Ramos (cell line): ENCODE data around the gene VSIG10L2.

Experiments
- in situ Hi-C: fragments of 300-500 bp; cut with MboI; formaldehyde crosslinking; loops from one replicate; pipeline ENCODE4 v1.14.3; 2022; ENCODE audit warnings: low sequenced_read_pairs; ENCODE audit not compliant: unreplicated experiment

VSIG10L2 gene

GRCh38 chr11:125926682-125927081 is 19.2 kb upstream of the VSIG10L2 start:
- in situ Hi-C loops, result loop anchor here (5.0 kb wide), 1 partner anchor 261 kb away; no protein-coding TSS in a partner anchor

- in situ Hi-C loops, result loop anchor here (5.0 kb wide), 1 partner anchor 258 kb away; no protein-coding TSS in a partner anchor
Observed at GRCh38 chr11:125929445-125930075, 16.3 kb upstream of the VSIG10L2 start.

- in situ Hi-C loops, result no loop called here
Observed at GRCh38 chr11:125930076-125930450, 15.8 kb upstream of the VSIG10L2 start.

GRCh38 chr11:125931116-125931515 is 14.7 kb upstream of the VSIG10L2 start:
- in situ Hi-C loops, result no loop called here

GRCh38 chr11:125931668-125932067 is 14.2 kb upstream of the VSIG10L2 start:
- in situ Hi-C loops, result no loop called here

GRCh38 chr11:125932301-125932700 is 13.5 kb upstream of the VSIG10L2 start:
- in situ Hi-C loops, result no loop called here

GRCh38 chr11:125933030-125933813 is 12.6 kb upstream of the VSIG10L2 start:
- in situ Hi-C loops, result no loop called here

- in situ Hi-C loops, result no loop called here
Observed at GRCh38 chr11:125934473-125934872, 11.4 kb upstream of the VSIG10L2 start.

- in situ Hi-C loops, result no loop called here
Observed at GRCh38 chr11:125935056-125935455, 10.8 kb upstream of the VSIG10L2 start.

GRCh38 chr11:125935618-125936199 is 10.1 kb upstream of the VSIG10L2 start:
- in situ Hi-C loops, result no loop called here

- in situ Hi-C loops, result no loop called here
Observed at GRCh38 chr11:125938418-125938817, 7.4 kb upstream of the VSIG10L2 start.

- in situ Hi-C loops, result no loop called here
Observed at GRCh38 chr11:125939081-125939521, 6.7 kb upstream of the VSIG10L2 start.

GRCh38 chr11:125940145-125940544 is 5.7 kb upstream of the VSIG10L2 start:
- in situ Hi-C loops, result no loop called here

- in situ Hi-C loops, result no loop called here
Observed at GRCh38 chr11:125941267-125941618, 4.6 kb upstream of the VSIG10L2 start.

- in situ Hi-C loops, result no loop called here
Observed at GRCh38 chr11:125941619-125942611, 3.9 kb upstream of the VSIG10L2 start.

- in situ Hi-C loops, result no loop called here
Observed at GRCh38 chr11:125942771-125943428, 2.9 kb upstream of the VSIG10L2 start.

GRCh38 chr11:125943661-125944349 is 2.0 kb upstream of the VSIG10L2 start:
- in situ Hi-C loops, result no loop called here

- in situ Hi-C loops, result no loop called here
Observed at GRCh38 chr11:125944350-125945010, 1.4 kb upstream of the VSIG10L2 start.
